SK-N-SH (cell line): ENCODE results near the gene SLC66A2.

Experiments
- EZH2phosphoT487 ChIP-seq: fragments of 200-600 bp; sonication (generic); IDR thresholded peaks from 2 replicates; pipeline ENCODE4 v1.6.1; 2017; ENCODE audit warnings: low read depth, mixed run types, mild to moderate bottlenecking, antibody characterized with exemption, moderate library complexity, borderline replicate concordance
- JUND ChIP-seq: IDR thresholded peaks from 2 replicates; pipeline ENCODE4 v1.4.0; 2012
- POLR2AphosphoS5 ChIP-seq: IDR thresholded peaks from 2 replicates; pipeline ENCODE4 v1.6.1; 2012; ENCODE audit warnings: low read depth, low read length
- RAD21 ChIP-seq: IDR thresholded peaks from 2 replicates; pipeline ENCODE4 v1.6.1; 2012; ENCODE audit warnings: mild to moderate bottlenecking, low read length
- RCOR1 ChIP-seq: fragments of 150-350 bp; IDR thresholded peaks from 2 replicates; pipeline ENCODE4 v1.6.1; 2017; ENCODE audit warnings: antibody characterized with exemption, low read length
- TF ChIP-seq, protein P1 (sequence below): fragments of 200-600 bp; sonication (generic); IDR thresholded peaks from 2 replicates; pipeline ENCODE4 v1.6.1; 2017; ENCODE audit warnings: antibody characterized with exemption, mild to moderate bottlenecking, moderate library complexity
- TF ChIP-seq, protein P2 (sequence below): IDR thresholded peaks from 2 replicates; pipeline ENCODE4 v1.4.0; 2012; ENCODE audit warnings: low read depth, borderline replicate concordance

DNA sequence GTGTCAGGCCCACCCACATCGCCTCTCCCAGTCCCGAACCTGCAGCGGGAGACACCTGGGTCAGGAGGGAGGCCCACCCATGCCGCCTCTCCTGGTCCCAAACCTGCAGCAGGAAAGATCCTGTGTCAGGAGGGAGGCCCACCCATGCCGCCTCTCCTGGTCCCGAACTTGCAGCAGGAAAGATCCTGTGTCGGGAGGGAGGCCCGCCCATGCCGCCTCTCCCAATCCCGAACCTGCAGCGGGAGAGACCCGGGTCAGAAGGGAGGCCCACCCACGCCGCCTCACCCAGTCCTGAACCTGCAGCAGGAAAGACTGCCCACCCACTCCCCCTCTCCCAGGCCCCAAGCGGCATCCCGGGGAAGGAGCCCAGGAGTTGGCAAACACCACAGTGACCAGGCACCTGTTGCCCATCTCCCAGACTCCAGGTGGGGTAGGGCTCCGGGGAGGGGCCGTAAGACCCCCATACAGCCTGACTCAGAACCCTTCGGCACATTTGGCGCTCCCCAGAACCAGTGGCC is 7.8 kb downstream of the SLC66A2 start:
- TF ChIP-seq, protein P1, sequence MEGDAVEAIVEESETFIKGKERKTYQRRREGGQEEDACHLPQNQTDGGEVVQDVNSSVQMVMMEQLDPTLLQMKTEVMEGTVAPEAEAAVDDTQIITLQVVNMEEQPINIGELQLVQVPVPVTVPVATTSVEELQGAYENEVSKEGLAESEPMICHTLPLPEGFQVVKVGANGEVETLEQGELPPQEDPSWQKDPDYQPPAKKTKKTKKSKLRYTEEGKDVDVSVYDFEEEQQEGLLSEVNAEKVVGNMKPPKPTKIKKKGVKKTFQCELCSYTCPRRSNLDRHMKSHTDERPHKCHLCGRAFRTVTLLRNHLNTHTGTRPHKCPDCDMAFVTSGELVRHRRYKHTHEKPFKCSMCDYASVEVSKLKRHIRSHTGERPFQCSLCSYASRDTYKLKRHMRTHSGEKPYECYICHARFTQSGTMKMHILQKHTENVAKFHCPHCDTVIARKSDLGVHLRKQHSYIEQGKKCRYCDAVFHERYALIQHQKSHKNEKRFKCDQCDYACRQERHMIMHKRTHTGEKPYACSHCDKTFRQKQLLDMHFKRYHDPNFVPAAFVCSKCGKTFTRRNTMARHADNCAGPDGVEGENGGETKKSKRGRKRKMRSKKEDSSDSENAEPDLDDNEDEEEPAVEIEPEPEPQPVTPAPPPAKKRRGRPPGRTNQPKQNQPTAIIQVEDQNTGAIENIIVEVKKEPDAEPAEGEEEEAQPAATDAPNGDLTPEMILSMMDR, result no peak
- TF ChIP-seq RCOR1 (no peak), EZH2phosphoT487 (no peak), RAD21 (no peak), JUND (no peak), POLR2AphosphoS5 (no peak)
- TF ChIP-seq, protein P2, sequence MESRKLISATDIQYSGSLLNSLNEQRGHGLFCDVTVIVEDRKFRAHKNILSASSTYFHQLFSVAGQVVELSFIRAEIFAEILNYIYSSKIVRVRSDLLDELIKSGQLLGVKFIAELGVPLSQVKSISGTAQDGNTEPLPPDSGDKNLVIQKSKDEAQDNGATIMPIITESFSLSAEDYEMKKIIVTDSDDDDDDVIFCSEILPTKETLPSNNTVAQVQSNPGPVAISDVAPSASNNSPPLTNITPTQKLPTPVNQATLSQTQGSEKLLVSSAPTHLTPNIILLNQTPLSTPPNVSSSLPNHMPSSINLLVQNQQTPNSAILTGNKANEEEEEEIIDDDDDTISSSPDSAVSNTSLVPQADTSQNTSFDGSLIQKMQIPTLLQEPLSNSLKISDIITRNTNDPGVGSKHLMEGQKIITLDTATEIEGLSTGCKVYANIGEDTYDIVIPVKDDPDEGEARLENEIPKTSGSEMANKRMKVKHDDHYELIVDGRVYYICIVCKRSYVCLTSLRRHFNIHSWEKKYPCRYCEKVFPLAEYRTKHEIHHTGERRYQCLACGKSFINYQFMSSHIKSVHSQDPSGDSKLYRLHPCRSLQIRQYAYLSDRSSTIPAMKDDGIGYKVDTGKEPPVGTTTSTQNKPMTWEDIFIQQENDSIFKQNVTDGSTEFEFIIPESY, result no peak
